H1 (cell line): ENCODE data around the gene CSRP1. TPM values are rescaled to one million over a fixed set of nuclear protein-coding genes. Genes with fewer than 3 reads are reported as not detected.

Experiments used
- KDM1A ChIP-seq: fragments of 200-600, 300-600 bp; sonication (generic); IDR thresholded peaks from 2 replicates; pipeline ENCODE4 v1.7.1; 2016; ENCODE audit warnings: mild to moderate bottlenecking, low read length, borderline replicate concordance
- KDM5A ChIP-seq: fragments of 200-600 bp; IDR thresholded peaks from 2 replicates; pipeline ENCODE4 v1.7.1; 2012; ENCODE audit warnings: mild to moderate bottlenecking, low read length, inconsistent platforms, mixed read lengths
- TEAD4 ChIP-seq: IDR thresholded peaks from 2 replicates; pipeline ENCODE4 v1.6.1; 2012; ENCODE audit warnings: low read depth, low read length, inconsistent platforms, mixed read lengths
- polyA plus RNA-seq, 7 experiments: library from polyadenylated mRNA; depleted of rRNA in 3 of 7; stranded (reverse) in 5 of 7; unstranded in 2 of 7; fragments of >200 nt in 5 of 7; fragments of 200-250 nt in 2 of 7; gene quantifications; 1 replicate in 5 of 7; 2 replicates in 1 of 7; 4 replicates in 1 of 7; pipeline versions ENCODE4 v1.2.1 to v1.2.3, GENCODE V29; 2011 to 2013; ENCODE audit warnings: missing spikeins in 2 of 7, mixed read lengths in 2 of 7
- total RNA-seq: library from RNA; stranded (reverse); fragmentation: NEBNext Ultra II Directional; extraction: Animal tissue kit (Norgen Biotek cat#: 25700); gene quantifications from 2 replicates; pipeline ENCODE4 v1.2.1, GENCODE V29; 2021

Gene CSRP1
- total and polyA plus RNA-seq, 2 of the 8 experiments (the other 6 are each of a cell fraction or from before 2014, with no cell fraction given) = 14.2 to 22.3 TPM

DNA sequence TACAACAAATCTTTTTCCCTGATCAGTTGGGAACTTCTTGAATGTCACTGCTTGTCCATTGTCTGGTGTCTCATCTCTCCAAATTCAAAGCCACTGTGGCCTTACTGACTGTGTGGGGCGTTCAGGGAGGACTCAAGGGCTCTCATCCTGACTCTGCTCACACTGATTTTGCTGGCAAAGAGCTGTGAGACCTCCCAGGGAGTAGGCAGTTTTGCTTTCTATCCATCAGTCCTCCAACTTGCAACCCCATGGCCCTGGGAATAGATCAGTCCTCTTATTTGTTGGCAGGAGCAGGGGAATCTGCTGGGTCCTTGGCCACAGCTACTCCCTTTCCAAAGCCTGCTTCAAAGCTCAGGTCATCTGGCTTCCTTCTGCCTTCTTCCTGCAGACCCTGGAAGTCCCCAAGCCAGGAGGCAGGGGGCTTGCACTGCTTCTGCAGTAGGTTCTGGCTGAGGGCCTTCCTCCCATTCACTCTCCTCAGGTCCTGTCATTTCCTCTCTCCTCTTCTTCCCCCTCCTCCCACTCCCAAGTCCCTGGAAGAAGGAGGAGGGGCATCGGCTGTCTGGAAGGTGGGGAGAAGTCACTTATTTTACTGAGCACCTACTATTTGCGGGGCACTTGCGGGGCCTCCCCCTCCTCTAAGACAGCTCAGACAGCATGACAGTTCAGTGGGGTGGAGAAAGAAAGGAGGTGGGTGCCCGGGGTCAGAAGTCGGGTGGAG is 31.1 kb upstream of the CSRP1 start (continued):
- TF ChIP-seq KDM5A = no peak
- TF ChIP-seq TEAD4 = no peak
- TF ChIP-seq KDM1A = peak; percentile 75; the same call in 1 of the 2 replicates
